CD4-positive, alpha-beta T cell treated with Interleukin-12 subunit alpha and Interleukin-12 subunit beta, for 1 hour (primary cell): ENCODE measurements around the gene PAPPA.

Experiments
- DNase-seq: peaks from one replicate; pipeline ENCODE4 v3.0.0-alpha.2; 2020

Gene PAPPA

GRCh38 chr9:116436121-116436520 lies 282.5 kb downstream of the PAPPA start:
- DNase-seq = no peak

GRCh38 chr9:116437411-116438370 lies 284.1 kb downstream of the PAPPA start:
- DNase-seq = no peak

GRCh38 chr9:116442528-116442927 lies 288.9 kb downstream of the PAPPA start:
- no peak for DNase-seq

- no peak for DNase-seq
Observed at GRCh38 chr9:116447934-116448333, 294.3 kb downstream of the PAPPA start.

GRCh38 chr9:116448431-116448830 lies 294.8 kb downstream of the PAPPA start:
- DNase-seq = no peak

GRCh38 chr9:116449949-116450348 lies 296.4 kb downstream of the PAPPA start:
- DNase-seq = no peak

- DNase-seq = no peak
Observed at GRCh38 chr9:116450378-116451139, 297.0 kb downstream of the PAPPA start.

GRCh38 chr9:116451500-116452115 lies 298.0 kb downstream of the PAPPA start:
- DNase-seq = no peak
